Epithelial cell of proximal tubule (primary cell): Measurements from ENCODE around the gene RCAN2. TPM values are rescaled to one million over a fixed set of nuclear protein-coding genes. Genes with fewer than 3 reads are reported as not detected.

Source experiments
- DNase-seq: peaks from one replicate; pipeline ENCODE4 v3.0.0-alpha.2; 2011; ENCODE audit warnings: low read depth
- H3K4me3 ChIP-seq: 2 replicates; pipeline ENCODE4 v1.5.1; 2011; ENCODE audit warnings: low read depth, mild to moderate bottlenecking, low read length
- total RNA-seq: library from RNA; depleted of rRNA; stranded (reverse); fragments of >200 nt; gene quantifications from 2 replicates; pipeline ENCODE4 v1.2.3, GENCODE V29; 2015
- TF ChIP-seq, protein P1 (sequence below): conservative IDR thresholded peaks from 2 replicates; pipeline ENCODE4 v1.5.1; 2012; ENCODE audit warnings: low read depth, mild to moderate bottlenecking, low read length

RCAN2 gene
- total RNA-seq, 1 donor from 2014 or later, result 5.3 TPM

GRCh38 chr6:46440641-46441040 is 50.6 kb downstream of the RCAN2 start:
- TF ChIP-seq, protein P1, sequence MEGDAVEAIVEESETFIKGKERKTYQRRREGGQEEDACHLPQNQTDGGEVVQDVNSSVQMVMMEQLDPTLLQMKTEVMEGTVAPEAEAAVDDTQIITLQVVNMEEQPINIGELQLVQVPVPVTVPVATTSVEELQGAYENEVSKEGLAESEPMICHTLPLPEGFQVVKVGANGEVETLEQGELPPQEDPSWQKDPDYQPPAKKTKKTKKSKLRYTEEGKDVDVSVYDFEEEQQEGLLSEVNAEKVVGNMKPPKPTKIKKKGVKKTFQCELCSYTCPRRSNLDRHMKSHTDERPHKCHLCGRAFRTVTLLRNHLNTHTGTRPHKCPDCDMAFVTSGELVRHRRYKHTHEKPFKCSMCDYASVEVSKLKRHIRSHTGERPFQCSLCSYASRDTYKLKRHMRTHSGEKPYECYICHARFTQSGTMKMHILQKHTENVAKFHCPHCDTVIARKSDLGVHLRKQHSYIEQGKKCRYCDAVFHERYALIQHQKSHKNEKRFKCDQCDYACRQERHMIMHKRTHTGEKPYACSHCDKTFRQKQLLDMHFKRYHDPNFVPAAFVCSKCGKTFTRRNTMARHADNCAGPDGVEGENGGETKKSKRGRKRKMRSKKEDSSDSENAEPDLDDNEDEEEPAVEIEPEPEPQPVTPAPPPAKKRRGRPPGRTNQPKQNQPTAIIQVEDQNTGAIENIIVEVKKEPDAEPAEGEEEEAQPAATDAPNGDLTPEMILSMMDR, result no peak
- no peak overlapping the region for H3K4me3 ChIP-seq
- DNase-seq, result no peak

GRCh38 chr6:46440141-46440540 is 51.1 kb downstream of the RCAN2 start:
- TF ChIP-seq, protein P1, result no peak
- no peak overlapping the region for H3K4me3 ChIP-seq
- no peak for DNase-seq

DNA sequence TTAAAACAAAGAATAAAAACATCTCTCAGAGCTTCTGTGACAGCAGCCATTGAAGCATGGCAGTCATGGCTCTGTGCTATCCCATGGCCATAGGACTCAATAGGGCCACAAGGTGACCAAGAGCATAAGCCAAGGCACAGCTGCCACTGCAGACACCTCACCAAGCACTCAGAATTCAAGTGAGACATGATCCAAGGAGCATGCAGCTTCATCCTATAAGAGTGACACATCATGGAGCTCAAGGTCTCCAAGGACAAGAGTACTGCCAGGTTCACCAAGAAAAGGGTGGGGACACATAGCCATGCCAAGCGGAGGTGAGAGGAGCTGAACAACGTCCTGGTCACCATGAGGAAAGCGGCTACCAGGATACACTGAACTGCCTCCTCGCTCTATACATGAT is 53.0 kb downstream of the RCAN2 start:
- DNase-seq, result no peak
- TF ChIP-seq, protein P1, result no peak

DNA sequence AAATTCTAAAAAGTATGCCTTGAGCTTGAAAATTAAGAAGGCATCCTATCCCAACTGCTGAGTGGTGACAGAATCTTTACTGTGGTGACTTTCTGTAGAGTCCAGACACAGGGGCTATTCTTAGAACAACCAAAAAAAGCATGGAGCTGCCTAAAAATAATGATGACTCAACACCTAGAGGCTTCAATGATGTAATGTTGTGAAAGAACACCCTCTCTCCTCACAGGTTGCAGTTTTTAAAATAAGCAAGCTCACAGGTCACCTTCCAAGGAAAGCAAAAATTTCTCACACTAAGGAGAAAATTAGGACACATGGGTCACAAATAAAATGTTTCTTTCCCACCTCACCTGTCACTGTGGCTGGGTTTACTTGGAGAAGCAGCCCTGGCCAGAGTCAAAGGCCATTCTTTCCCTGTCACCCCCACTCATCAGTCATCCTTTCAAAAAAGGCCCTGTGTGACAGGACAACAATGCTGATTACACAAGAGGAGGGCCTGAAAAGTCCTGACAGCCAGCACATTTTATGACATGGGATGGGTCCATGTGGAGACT is 53.5 kb downstream of the RCAN2 start:
- TF ChIP-seq, protein P1, result no peak
- no peak overlapping the region for H3K4me3 ChIP-seq
- no peak for DNase-seq

More for the DNA sequence above, 53.0 kb downstream of the RCAN2 start:
- H3K4me3 ChIP-seq, result no peak overlapping the region

GRCh38 chr6:46422619-46423018 is 68.6 kb downstream of the RCAN2 start:
- TF ChIP-seq, protein P1, result no peak

GRCh38 chr6:46421939-46422338 is 69.3 kb downstream of the RCAN2 start:
- DNase-seq, result no peak
- TF ChIP-seq, protein P1, result no peak

More at GRCh38 chr6:46422619-46423018, 68.6 kb downstream of the RCAN2 start:
- no peak overlapping the region for H3K4me3 ChIP-seq
- DNase-seq, result no peak

GRCh38 chr6:46420921-46421638 is 70.2 kb downstream of the RCAN2 start:
- TF ChIP-seq, protein P1, result no peak
- no peak overlapping the region for H3K4me3 ChIP-seq
- no peak for DNase-seq

More at GRCh38 chr6:46421939-46422338, 69.3 kb downstream of the RCAN2 start:
- no peak overlapping the region for H3K4me3 ChIP-seq
